HG03575 (cell line): ENCODE measurements around the gene ELMOD2.

Experiments
- ATAC-seq: cut with Tn5 transposase; IDR thresholded peaks from one replicate; pipeline ENCODE4 v1.9.1; 2021; ENCODE audit not compliant: unreplicated experiment, insufficient number of reproducible peaks, low FRiP score; ENCODE audit errors: extremely low read depth

ELMOD2 gene

DNA sequence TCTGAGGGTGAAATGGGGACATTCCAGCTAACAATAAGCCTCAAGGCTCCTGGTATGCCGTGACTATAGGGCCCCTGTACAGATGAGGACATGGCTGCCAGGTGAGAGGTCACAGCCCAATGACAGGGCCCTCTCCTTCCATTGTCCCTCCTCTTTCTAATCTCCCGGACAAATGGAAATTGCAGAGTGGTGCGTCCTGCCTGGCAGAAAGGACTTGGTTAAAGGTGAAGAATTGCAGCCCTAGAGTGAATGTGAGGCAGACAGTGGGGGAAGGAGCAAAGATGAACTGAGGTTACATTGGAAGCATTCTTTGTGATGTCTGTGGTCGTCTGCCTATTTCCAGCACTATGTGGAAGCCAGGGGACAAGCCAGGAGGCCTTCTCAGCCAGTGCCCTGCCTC lies 51.5 kb downstream of the ELMOD2 start:
- ATAC-seq: no peak

DNA sequence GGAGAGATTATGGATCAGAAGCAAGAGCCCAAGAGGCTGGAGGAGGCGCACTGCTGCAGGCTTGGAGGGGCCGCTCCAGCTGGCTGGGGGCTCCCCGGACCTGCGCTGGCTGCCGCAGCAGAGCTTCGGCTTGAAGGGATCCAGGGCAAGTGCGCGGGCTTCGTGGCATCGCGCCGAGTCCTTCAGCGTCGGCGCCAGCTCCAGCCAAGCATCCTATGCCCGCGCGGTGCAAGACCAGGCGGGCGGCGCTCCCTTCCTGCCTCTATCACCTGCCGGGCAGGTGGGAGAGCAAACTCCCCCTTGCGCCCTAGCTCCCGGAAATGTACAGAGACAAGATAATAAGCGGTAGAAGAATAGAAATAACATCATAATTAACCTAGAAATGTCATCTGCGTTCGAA lies 55.3 kb downstream of the ELMOD2 start:
- no peak for ATAC-seq

- ATAC-seq: no peak
Observed at GRCh38 chr4:140581078-140581477, 57.1 kb downstream of the ELMOD2 start.

DNA sequence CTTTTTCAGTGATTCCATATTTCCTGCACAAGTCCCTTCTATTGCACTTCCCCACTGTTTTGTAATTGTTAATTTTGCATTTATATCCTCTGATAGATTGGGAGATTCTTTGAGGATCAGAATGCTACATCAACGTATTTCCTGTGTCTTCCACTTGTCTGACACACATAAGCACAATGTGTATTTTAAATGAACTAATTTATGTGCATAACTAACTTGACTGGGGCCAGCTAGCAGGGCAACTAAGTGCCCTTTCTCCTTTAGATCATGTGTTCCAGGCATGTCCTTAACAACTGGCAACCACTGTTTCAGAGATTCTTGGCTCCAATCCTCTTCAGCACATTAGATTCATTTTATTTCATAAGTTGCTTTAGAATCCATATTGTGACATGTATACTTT lies 60.5 kb downstream of the ELMOD2 start:
- no peak for ATAC-seq

DNA sequence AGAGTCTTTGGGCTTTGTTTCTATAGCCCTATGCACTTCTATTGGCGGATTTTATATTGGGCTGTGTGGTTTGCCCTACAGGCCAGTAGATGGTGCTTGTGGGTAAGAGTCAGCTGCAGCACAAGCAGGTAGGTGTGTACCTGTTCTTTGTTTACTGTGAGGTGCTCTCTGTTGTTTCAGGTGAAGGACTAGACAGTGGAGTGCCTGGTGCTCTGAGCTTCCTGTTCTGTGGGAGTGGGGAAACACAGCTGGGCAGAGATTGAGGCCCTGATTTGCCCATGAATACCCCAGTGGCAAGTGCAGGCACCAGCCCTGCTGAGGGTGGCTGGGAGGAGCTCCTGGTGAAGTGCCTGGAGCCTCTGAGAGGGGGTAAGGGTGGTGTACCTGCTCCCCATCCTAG lies 71.1 kb downstream of the ELMOD2 start:
- ATAC-seq: no peak

DNA sequence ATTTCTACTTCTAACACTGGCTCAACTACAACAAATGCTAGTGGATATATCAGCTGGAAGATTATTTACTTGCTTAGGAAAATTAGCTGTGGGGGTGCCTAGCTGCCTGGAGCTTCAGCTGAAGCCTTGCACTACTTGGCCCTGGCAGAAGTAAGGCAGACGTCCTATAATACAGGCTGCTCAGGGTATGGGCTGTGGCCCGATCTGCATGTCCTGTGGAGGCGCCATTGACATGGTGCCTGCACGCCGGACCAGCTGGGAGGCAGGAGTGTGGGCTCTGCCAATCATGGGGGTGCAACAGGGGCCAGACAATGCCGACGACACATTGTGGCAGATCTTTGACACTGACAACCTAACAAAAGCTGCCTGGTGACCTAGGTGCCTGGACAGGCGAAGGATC lies 76.4 kb downstream of the ELMOD2 start:
- no peak for ATAC-seq

- ATAC-seq: no peak
Observed at GRCh38 chr4:140602714-140603113, 78.7 kb downstream of the ELMOD2 start.

- no peak for ATAC-seq
Observed at GRCh38 chr4:140603286-140603685, 79.3 kb downstream of the ELMOD2 start.
